Heart left ventricle (tissue), 16 donors: Measurements from ENCODE around the gene DLGAP1. TPM values are rescaled to one million over a fixed set of nuclear protein-coding genes. Genes with fewer than 3 reads are reported as not detected.

Experiments used
- ATAC-seq, 4 donors: fragments of 200-7000 bp; cut with Tn5 transposase; one replicate each; pipeline ENCODE4 v1.9.1; 2020 to 2022; ENCODE audit warnings: moderate library complexity in 4 of 4, mild to moderate bottlenecking in 3 of 4, moderate number of reproducible peaks in 1 of 4
- DNase-seq, 5 donors: peaks; one replicate each; pipeline ENCODE4 v3.0.0-alpha.2; 2020
- H3K27ac ChIP-seq, 12 donors: fragments of 200-600 bp; sonication (generic) in 4 of 12; one replicate each; pipeline versions ENCODE4 v1.5.0 to v1.8.0; 2016 to 2022; ENCODE audit warnings: mild to moderate bottlenecking in 2 of 12
- H3K27me3 ChIP-seq, 9 donors: fragments of 200-600 bp; sonication (generic) in 2 of 9; one replicate each; pipeline versions ENCODE4 v1.5.1 to v1.8.0; 2016 to 2022; ENCODE audit warnings: mild to moderate bottlenecking in 3 of 9
- H3K36me3 ChIP-seq, 9 donors: fragments of 200-600 bp; sonication (generic) in 2 of 9; one replicate each; pipeline versions ENCODE4 v1.5.0 to v1.8.0; 2018 to 2022; ENCODE audit warnings: mild to moderate bottlenecking in 2 of 9
- H3K4me1 ChIP-seq, 12 donors: fragments of 200-600 bp; sonication (generic) in 4 of 12; one replicate each; pipeline versions ENCODE4 v1.5.0 to v1.8.0; 2016 to 2022; ENCODE audit warnings: mild to moderate bottlenecking in 3 of 12
- H3K4me3 ChIP-seq, 12 donors: fragments of 200-600 bp; sonication (generic) in 4 of 12; one replicate each; pipeline versions ENCODE4 v1.5.0 to v1.8.0; 2017 to 2022; ENCODE audit warnings: mild to moderate bottlenecking in 9 of 12, moderate library complexity in 4 of 12
- H3K9me3 ChIP-seq, 12 donors: fragments of 200-600 bp; sonication (generic) in 4 of 12; one replicate each; pipeline versions ENCODE4 v1.5.0 to v1.8.0; 2016 to 2022; ENCODE audit warnings: mild to moderate bottlenecking in 1 of 12
- CTCF ChIP-seq, 12 donors: fragments of 200-600 bp; sonication (generic) in 4 of 12; IDR thresholded peaks; one replicate each; pipeline versions ENCODE4 v1.5.0 to v1.8.0; 2018 to 2022; ENCODE audit warnings: antibody characterized with exemption in 12 of 12, mild to moderate bottlenecking in 5 of 12
- POLR2A ChIP-seq, 2 donors: fragments of 450-650 bp; IDR thresholded peaks; one replicate each; pipeline ENCODE4 v1.6.1; 2017; ENCODE audit warnings: antibody characterized with exemption in 2 of 2, mild to moderate bottlenecking in 2 of 2, moderate library complexity in 2 of 2
- WGBS, 4 donors: extraction: QIAGEN DNeasy Blood & Tissue Kit in 2 of 4; methylation state at CpG; one replicate each; pipeline versions ENCODE4 v1.1.5 to v1.1.7; 2013 to 2018; 5-methylcytosine and 5-hydroxymethylcytosine counted together
- intact Hi-C, 10 donors: fragments of 100-400 bp; cut with DNase I; formaldehyde crosslinking; loops; one replicate each; pipeline versions ENCODE4 v1.11.1 to v1.14.2; 2022
- polyA plus RNA-seq, 2 donors: library from polyadenylated mRNA; stranded (reverse); fragments of 200-250 nt; gene quantifications; one replicate each; pipeline ENCODE4 v1.2.3, GENCODE V29; 2013
- total RNA-seq, 9 donors: library from RNA; depleted of rRNA in 2 of 9; stranded (reverse); fragments of >200 nt in 2 of 9; fragmentation: NEBNext Ultra II Directional in 3 of 9; extraction: Animal tissue kit (Norgen Biotek cat#: 25700) in 3 of 9; gene quantifications; one replicate each; pipeline versions ENCODE4 v1.1.0 to v1.2.4, GENCODE V29; 2016 to 2023
- donor health status: ischemic (EF 13 %, LVEDD 7.1; RV severe dilation, severe dysfunction).
- donor health status: healthy with polysubstance abuse.
- donor health status: DM: no; HTN: yes; CAD: no.
- donor health status: DM: no; HTN: no; CAD: no.
- donor health status: ischemic (EF 25% LVEDD 6.9; RV normal size, moderate dysfunction).
- donor health status: ischemic (EF 25% LVEDD 5.7; RV mildly dilated, moderate dysfunction).
- donor health status: healthy.
- donor health status: DM: yes; HTN: yes; CAD: no.
- donor health status: ischemic (EF 35%, LVEDD 5.7; RV mildly dilated, moderate dysfunction).
- donor health status: nonischemic (EF 11% LVEDD 7.7; RV severe dilation, severe dysfunction).
- donor health status: DM: yes; HTN: yes; CAD: no.
- donor health status: PGD.
- donor health status: ischemic (EF 29% LVEDD 5.4; RV normal size, mild dysfunction).
- donor health status: nonischemic (EF 23%, LVEDD 6.1; RV moderate dilation, normal function).

DLGAP1 gene
- total and polyA plus RNA-seq, 11 donors = 0.10 to 5.5 (median 0.40) TPM; not detected in 1

GRCh38 chr18:4251206-4251605 is 203.9 kb downstream of the DLGAP1 start:
- Histone ChIP-seq H3K4me3 (no peak overlapping the region), H3K4me1 (no peaks in the 10 kb centered on the region), H3K36me3 (no peaks in the 10 kb centered on the region), H3K27me3 (no peaks in the 10 kb centered on the region), H3K27ac (no peak overlapping the region), H3K9me3 (no peaks in the 10 kb centered on the region)
- no peak for TF ChIP-seq CTCF (IDR thresholded peaks at IDR 0.05)
- no peak for TF ChIP-seq POLR2A (IDR thresholded peaks at IDR 0.05)
- 60 to 80% (median 71%) methylated on average over 2 of the region's 2 CpGs for WGBS, 4 donors
- ATAC-seq (no peak), DNase-seq (no peak)
- intact Hi-C loops = no loop called here

- H3K9me3 ChIP-seq = no peaks in the 10 kb centered on the region
- ATAC-seq = no peak
- no peak overlapping the region for H3K27ac ChIP-seq
- no peak for DNase-seq
- intact Hi-C loops = no loop called here
- H3K36me3 ChIP-seq = no peaks in the 10 kb centered on the region
- no peaks in the 10 kb centered on the region for H3K4me1 ChIP-seq
- H3K4me3 ChIP-seq = no peak overlapping the region
- WGBS, 4 donors = 63 to 69% (median 66%) methylated on average over 2 of the region's 2 CpGs
- H3K27me3 ChIP-seq = no peaks in the 10 kb centered on the region
- TF ChIP-seq POLR2A (IDR thresholded peaks at IDR 0.05) (no peak), CTCF (IDR thresholded peaks at IDR 0.05) (no peak)
Measured at GRCh38 chr18:4250141-4250540, 205.0 kb downstream of the DLGAP1 start.

GRCh38 chr18:4248686-4249085 is 206.4 kb downstream of the DLGAP1 start:
- 62 to 74% (median 63%) methylated on average over 10 of the region's 10 CpGs for WGBS, 4 donors
- intact Hi-C loops = no loop called here
- DNase-seq = no peak
- TF ChIP-seq POLR2A (IDR thresholded peaks at IDR 0.05) = no peak
- TF ChIP-seq CTCF (IDR thresholded peaks at IDR 0.05) = no peak
- no peaks in the 10 kb centered on the region for H3K36me3 ChIP-seq
- no peak for ATAC-seq
- no peak overlapping the region for H3K4me3 ChIP-seq
- no peaks in the 10 kb centered on the region for H3K27me3 ChIP-seq
- H3K9me3 ChIP-seq = no peaks in the 10 kb centered on the region
- no peak overlapping the region for H3K27ac ChIP-seq
- H3K4me1 ChIP-seq = no peaks in the 10 kb centered on the region

GRCh38 chr18:4246374-4246773 is 208.7 kb downstream of the DLGAP1 start:
- intact Hi-C loops = no loop called here
- Histone ChIP-seq H3K9me3 (no peaks in the 10 kb centered on the region), H3K4me1 (no peaks in the 10 kb centered on the region), H3K4me3 (no peak overlapping the region), H3K36me3 (no peaks in the 10 kb centered on the region), H3K27ac (no peak overlapping the region), H3K27me3 (no peaks in the 10 kb centered on the region)
- TF ChIP-seq CTCF (IDR thresholded peaks at IDR 0.05) (no peak), POLR2A (IDR thresholded peaks at IDR 0.05) (no peak)
- WGBS, 4 donors = 69 to 75% (median 72%) methylated on average over 4 of the region's 4 CpGs
- DNase-seq = no peak
- ATAC-seq = no peak
